OCI-LY7 (cell line): ENCODE results near the gene ACBD6. TPM values are rescaled to one million over a fixed set of nuclear protein-coding genes. Genes with fewer than 3 reads are reported as not detected.

ENCODE experiments used
- BruUV-seq: library from RNA; stranded (reverse); fragments of 400-500 nt; replicated peaks from 2 replicates; lab custom pipeline; 2021; lab: Mats Ljungman, UMichigan
- CTCF ChIA-PET: fragments of 300-600 bp; sonication (Branson Sonifier 250); formaldehyde crosslinking; loops from one replicate; lab custom pipeline; 2022; ENCODE audit warnings: antibody characterized with exemption; ENCODE audit not compliant: unreplicated experiment; lab: Charles Lee
- POLR2A ChIA-PET: fragments of 300-600 bp; sonication (Branson Sonifier 250); formaldehyde crosslinking; loops from one replicate; lab custom pipeline; 2022; ENCODE audit warnings: antibody characterized with exemption; lab: Charles Lee
- DNase-seq: peaks from one replicate; pipeline ENCODE4 v3.0.0-alpha.2; 2015; ENCODE audit warnings: low spot score
- H2AFZ ChIP-seq: fragments of 200-600 bp; sonication (generic), shearing (Covaris generic); 2 replicates; pipeline ENCODE4 v1.6.1; 2014; ENCODE audit warnings: mild to moderate bottlenecking, antibody characterized with exemption, low read length, moderate library complexity
- H3K27ac ChIP-seq: fragments of 200-600 bp; sonication (generic); 2 replicates; pipeline ENCODE4 v1.5.1; 2014; ENCODE audit warnings: mixed run types, low read depth, mild to moderate bottlenecking, moderate library complexity, low read length, inconsistent platforms; ENCODE audit not compliant: poor library complexity, severe bottlenecking
- H3K36me3 ChIP-seq: fragments of 200-600 bp; sonication (generic); 2 replicates; pipeline ENCODE4 v1.6.1; 2014; ENCODE audit warnings: mild to moderate bottlenecking, antibody characterized with exemption, low read length, moderate library complexity, mixed read lengths; ENCODE audit not compliant: insufficient read depth
- H3K4me1 ChIP-seq: fragments of 200-600 bp; sonication (generic); 2 replicates; pipeline ENCODE4 v1.5.1; 2014; ENCODE audit warnings: mild to moderate bottlenecking, low read length; ENCODE audit not compliant: insufficient read depth, poor library complexity, severe bottlenecking
- H3K4me2 ChIP-seq: fragments of 200-600 bp; sonication (generic); 2 replicates; pipeline ENCODE4 v1.6.1; 2014; ENCODE audit warnings: mild to moderate bottlenecking, low read length
- H3K4me3 ChIP-seq: fragments of 200-600 bp; sonication (generic); 2 replicates; pipeline ENCODE4 v1.5.1; 2014; ENCODE audit warnings: mild to moderate bottlenecking, low read depth, low read length; ENCODE audit not compliant: poor library complexity, severe bottlenecking
- H3K79me2 ChIP-seq: fragments of 200-600 bp; sonication (generic); 2 replicates; pipeline ENCODE4 v1.6.1; 2016; ENCODE audit warnings: low read depth, mild to moderate bottlenecking, low read length, moderate library complexity, mixed read lengths; ENCODE audit not compliant: insufficient read depth
- H3K9me2 ChIP-seq: fragments of 200-600 bp; sonication (generic); 2 replicates; pipeline ENCODE4 v1.6.1; 2016; ENCODE audit warnings: mild to moderate bottlenecking, low read length, mixed read lengths; ENCODE audit not compliant: insufficient read depth
- H3K9me3 ChIP-seq: fragments of 200-600 bp; sonication (generic); 2 replicates; pipeline ENCODE4 v1.6.1; 2014; ENCODE audit warnings: mild to moderate bottlenecking, mixed run types, low read length, mixed read lengths
- H4K20me1 ChIP-seq: fragments of 200-600 bp; sonication (generic); 2 replicates; pipeline ENCODE4 v1.6.1; 2014; ENCODE audit warnings: mild to moderate bottlenecking, antibody characterized with exemption, low read length, moderate library complexity, mixed read lengths; ENCODE audit not compliant: insufficient read depth
- CTCF ChIP-seq: fragments of 200-600 bp; sonication (generic); conservative IDR thresholded peaks from 2 replicates; pipeline ENCODE4 v1.5.1; 2014; ENCODE audit warnings: mild to moderate bottlenecking, antibody characterized with exemption, low read length, moderate library complexity, mixed read lengths
- EZH2phosphoT487 ChIP-seq: fragments of 200-600 bp; sonication (generic); IDR thresholded peaks from 2 replicates; pipeline ENCODE4 v1.6.1; 2018; ENCODE audit warnings: low read depth, borderline replicate concordance, mild to moderate bottlenecking, mixed run types, antibody characterized with exemption, low read length, moderate library complexity, mixed read lengths
- intact Hi-C: fragments of 100-400 bp; cut with micrococcal nuclease; formaldehyde crosslinking; loops from one replicate; pipeline ENCODE4 v1.10.0; 2022; ENCODE audit not compliant: unreplicated experiment
- total RNA-seq, 2 experiments: library from RNA; depleted of rRNA in 1 of 2; stranded (reverse); fragments of >200 nt in 1 of 2; shearing (Covaris generic) in 1 of 2; gene quantifications; 2 replicates each; pipeline ENCODE4 v1.2.3, GENCODE V29; 2014 to 2022

The ACBD6 gene
- total RNA-seq, 2 experiments from 2014 or later: 61.2 to 78.4 TPM

GRCh38 chr1:180288940-180289339 is 213.4 kb downstream of the ACBD6 start:
- Histone ChIP-seq H3K9me3 (no peaks in the 10 kb centered on the region), H2AFZ (no peak overlapping the region), H3K36me3 (peaks cover 14% of the 10 kb centered on the region), H3K4me3 (no peak overlapping the region), H3K9me2 (no peaks in the 10 kb centered on the region), H3K79me2 (no peaks in the 10 kb centered on the region), H4K20me1 (no peaks in the 10 kb centered on the region), H3K4me1 (no peaks in the 10 kb centered on the region), H3K27ac (no peak overlapping the region), H3K4me2 (no peak overlapping the region)
- no peak for DNase-seq
- no TSS peak for BruUV-seq
- POLR2A ChIA-PET: interaction anchor here (0.7 kb wide), 2 partner anchors 143 to 695 kb away, joined by 3 to 5 read pairs; no protein-coding TSS in a partner anchor
- intact Hi-C loops: no loop called here
- CTCF ChIA-PET: no interaction called here
- no peak for TF ChIP-seq CTCF
- TF ChIP-seq EZH2phosphoT487: no peak

GRCh38 chr1:180287988-180288705 is 214.2 kb downstream of the ACBD6 start:
- Histone ChIP-seq H2AFZ (no peak overlapping the region), H3K36me3 (peaks cover 17% of the 10 kb centered on the region; the same call in 1 of the 2 replicates), H3K4me3 (no peak overlapping the region), H4K20me1 (no peaks in the 10 kb centered on the region), H3K9me3 (no peaks in the 10 kb centered on the region), H3K9me2 (no peaks in the 10 kb centered on the region), H3K27ac (no peak overlapping the region), H3K4me2 (no peak overlapping the region), H3K79me2 (no peaks in the 10 kb centered on the region), H3K4me1 (no peaks in the 10 kb centered on the region)
- POLR2A ChIA-PET: interaction anchor here (0.6 kb wide), 3 partner anchors 24 to 627 kb away, joined by 3 to 5 read pairs (median 4); no protein-coding TSS in a partner anchor
- intact Hi-C loops: no loop called here
- DNase-seq: no peak
- no TSS peak for BruUV-seq
- CTCF ChIA-PET: no interaction called here
- no peak for TF ChIP-seq CTCF

- H3K9me2 ChIP-seq: no peaks in the 10 kb centered on the region
- H3K4me3 ChIP-seq: no peak overlapping the region
- H2AFZ ChIP-seq: no peak overlapping the region
- no peak overlapping the region for H3K4me2 ChIP-seq
- ChIA-PET POLR2A (interaction anchor here (1.0 to 1.5 kb wide), 2 partner anchors 11 to 25 kb away, joined by 5 to 6 read pairs; no protein-coding TSS in a partner anchor), CTCF (no interaction called here)
- no peaks in the 10 kb centered on the region for H4K20me1 ChIP-seq
- no TSS peak for BruUV-seq
- H3K4me1 ChIP-seq: no peaks in the 10 kb centered on the region
- no peaks in the 10 kb centered on the region for H3K9me3 ChIP-seq
- no peak overlapping the region for H3K27ac ChIP-seq
- no peak for TF ChIP-seq EZH2phosphoT487
- peaks cover 20% of the 10 kb centered on the region; the same call in 1 of the 2 replicates for H3K36me3 ChIP-seq
- DNase-seq: no peak
- intact Hi-C loops: no loop called here
- H3K79me2 ChIP-seq: no peaks in the 10 kb centered on the region
These were observed 216.0 kb downstream of the ACBD6 start for GRCh38 chr1:180286417-180286816.
